Measurements from ENCODE around the gene ERGIC1.

- TF ChIP-seq EZH2phosphoT487 (IDR thresholded peaks at IDR 0.05; ENCODE audit: borderline replicate concordance) (no peak), CTCF (conservative IDR thresholded peaks at IDR 0.05; ENCODE audit: low read length) (no peak)
Measured at GRCh38 chr5:172913117-172913850, 79.2 kb downstream of the ERGIC1 start.
